ENCODE data around the gene MAST4. TPM values are rescaled to one million over a fixed set of nuclear protein-coding genes. Genes with fewer than 3 reads are reported as not detected.
A peak's percentile ranks its signal among the peaks of the same experiment; 100 is the strongest.

The MAST4 gene
- total and polyA plus RNA-seq, 4 donors, result 3.7 to 9.5 (median 6.5) TPM

- TF ChIP-seq, protein P1, sequence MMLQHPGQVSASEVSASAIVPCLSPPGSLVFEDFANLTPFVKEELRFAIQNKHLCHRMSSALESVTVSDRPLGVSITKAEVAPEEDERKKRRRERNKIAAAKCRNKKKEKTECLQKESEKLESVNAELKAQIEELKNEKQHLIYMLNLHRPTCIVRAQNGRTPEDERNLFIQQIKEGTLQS (IDR thresholded peaks at IDR 0.05), result no peak
- TF ChIP-seq FOXA2 (IDR thresholded peaks at IDR 0.05) (no peak), HNF4G (IDR thresholded peaks at IDR 0.05) (no peak), HNF4A (conservative IDR thresholded peaks at IDR 0.05) (no peak), SP1 (IDR thresholded peaks at IDR 0.05) (no peak), TAF1 (conservative IDR thresholded peaks at IDR 0.05) (no peak)
- DNase-seq (ENCODE audit: low spot score), result no peak
- H3K4me1 ChIP-seq (ENCODE audit: control insufficient read depth in 4 of 4, insufficient read depth in 4 of 4, low read length in 3 of 4), result no peaks in the 10 kb centered on the region
- no peaks in the 10 kb centered on the region for H3K36me3 ChIP-seq (ENCODE audit: control insufficient read depth in 4 of 4, insufficient read depth in 3 of 4, low read depth in 1 of 4, low read length in 3 of 4)
- H3K9ac ChIP-seq (ENCODE audit: low read depth in 1 of 2, low read length in 2 of 2), result no peak overlapping the region
- H3K27me3 ChIP-seq (ENCODE audit: control insufficient read depth in 4 of 4, insufficient read depth in 4 of 4, low read length in 3 of 4), result no peaks in the 10 kb centered on the region
- H3K9me3 ChIP-seq (ENCODE audit: control insufficient read depth in 4 of 4, low read length in 3 of 4), result no peaks in the 10 kb centered on the region
- H3K4me3 ChIP-seq (ENCODE audit: low read depth in 1 of 3, low read length in 3 of 3), result no peak overlapping the region
- 90% methylated on average over 3 of the region's 3 CpGs for WGBS
- H3K27ac ChIP-seq (ENCODE audit: low read depth in 1 of 2, low read length in 2 of 2), result peak overlapping the region in 1 of 2 donors; percentile 16
These were observed 598.0 kb downstream of the MAST4 start for GRCh38 chr5:67194166-67194565.

DNA sequence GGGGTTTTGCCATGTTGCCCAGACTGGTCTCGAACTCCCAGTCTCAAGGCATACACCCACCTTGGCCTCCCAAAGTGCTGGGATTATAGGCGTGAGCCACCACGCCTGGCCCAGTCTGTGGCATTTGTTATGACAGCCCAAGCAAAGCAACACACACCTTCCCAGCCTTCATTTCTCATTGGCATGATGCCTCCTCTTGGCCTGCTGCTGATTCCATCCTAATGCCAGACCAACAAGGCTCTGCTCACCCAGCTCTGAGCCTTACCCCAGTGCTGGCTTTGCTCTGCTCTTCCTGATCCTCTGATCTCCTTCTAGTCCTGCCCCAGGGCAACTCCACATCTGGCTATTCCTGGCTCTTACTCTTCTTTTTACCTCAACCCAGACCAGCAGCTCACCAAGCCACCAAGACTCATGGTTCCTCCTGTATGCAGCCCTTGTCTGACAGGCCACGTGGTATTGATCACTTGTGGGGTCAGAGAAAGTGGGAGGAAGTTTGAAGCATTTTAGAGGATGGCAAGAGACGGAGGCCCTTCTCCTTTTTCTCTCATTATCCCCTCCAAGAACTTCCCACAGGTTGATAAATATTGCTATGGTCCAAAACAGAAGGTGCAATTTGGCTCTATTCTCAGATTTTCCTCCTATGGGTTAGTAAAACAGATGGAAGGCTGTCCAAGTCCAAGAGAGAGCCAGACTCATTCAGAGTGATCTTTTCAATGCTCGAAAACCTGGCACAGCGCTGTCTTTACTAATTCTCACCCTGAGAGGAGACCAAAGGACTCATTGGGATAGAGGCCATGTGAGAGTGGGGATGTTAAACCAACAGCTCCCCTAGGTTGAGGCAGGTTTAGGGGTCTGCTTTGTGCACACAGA, 599.4 kb downstream of the MAST4 start:
- Histone ChIP-seq H3K9me3 (ENCODE audit: control insufficient read depth in 4 of 4, low read length in 3 of 4) (no peaks in the 10 kb centered on the region), H3K36me3 (ENCODE audit: control insufficient read depth in 4 of 4, insufficient read depth in 3 of 4, low read depth in 1 of 4, low read length in 3 of 4) (no peaks in the 10 kb centered on the region), H3K27ac (ENCODE audit: low read depth in 1 of 2, low read length in 2 of 2) (no peak overlapping the region), H3K4me1 (ENCODE audit: control insufficient read depth in 4 of 4, insufficient read depth in 4 of 4, low read length in 3 of 4) (no peaks in the 10 kb centered on the region), H3K27me3 (ENCODE audit: control insufficient read depth in 4 of 4, insufficient read depth in 4 of 4, low read length in 3 of 4) (no peaks in the 10 kb centered on the region), H3K9ac (ENCODE audit: low read depth in 1 of 2, low read length in 2 of 2) (no peak overlapping the region), H3K4me3 (ENCODE audit: low read depth in 1 of 3, low read length in 3 of 3) (no peak overlapping the region)
- no peak for DNase-seq (ENCODE audit: low spot score)
- 92% methylated on average over 7 of the region's 7 CpGs for WGBS
- no peak for TF ChIP-seq FOXA2 (IDR thresholded peaks at IDR 0.05)
- TF ChIP-seq, protein P2, sequence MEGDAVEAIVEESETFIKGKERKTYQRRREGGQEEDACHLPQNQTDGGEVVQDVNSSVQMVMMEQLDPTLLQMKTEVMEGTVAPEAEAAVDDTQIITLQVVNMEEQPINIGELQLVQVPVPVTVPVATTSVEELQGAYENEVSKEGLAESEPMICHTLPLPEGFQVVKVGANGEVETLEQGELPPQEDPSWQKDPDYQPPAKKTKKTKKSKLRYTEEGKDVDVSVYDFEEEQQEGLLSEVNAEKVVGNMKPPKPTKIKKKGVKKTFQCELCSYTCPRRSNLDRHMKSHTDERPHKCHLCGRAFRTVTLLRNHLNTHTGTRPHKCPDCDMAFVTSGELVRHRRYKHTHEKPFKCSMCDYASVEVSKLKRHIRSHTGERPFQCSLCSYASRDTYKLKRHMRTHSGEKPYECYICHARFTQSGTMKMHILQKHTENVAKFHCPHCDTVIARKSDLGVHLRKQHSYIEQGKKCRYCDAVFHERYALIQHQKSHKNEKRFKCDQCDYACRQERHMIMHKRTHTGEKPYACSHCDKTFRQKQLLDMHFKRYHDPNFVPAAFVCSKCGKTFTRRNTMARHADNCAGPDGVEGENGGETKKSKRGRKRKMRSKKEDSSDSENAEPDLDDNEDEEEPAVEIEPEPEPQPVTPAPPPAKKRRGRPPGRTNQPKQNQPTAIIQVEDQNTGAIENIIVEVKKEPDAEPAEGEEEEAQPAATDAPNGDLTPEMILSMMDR (IDR thresholded peaks at IDR 0.05; ENCODE audit: low read depth, low read length, missing input control), result no peak
- no peak for TF ChIP-seq HNF4G (IDR thresholded peaks at IDR 0.05)
- TF ChIP-seq EGR1 (IDR thresholded peaks at IDR 0.05; ENCODE audit: low read depth in 2 of 2), result no peak
- no peak for TF ChIP-seq RXRA (IDR thresholded peaks at IDR 0.05)
- no peak for TF ChIP-seq TAF1 (conservative IDR thresholded peaks at IDR 0.05)
- TF ChIP-seq, protein P1 (IDR thresholded peaks at IDR 0.05), result no peak
- TF ChIP-seq HNF4A (conservative IDR thresholded peaks at IDR 0.05), result no peak
- no peak for TF ChIP-seq REST (IDR thresholded peaks at IDR 0.05)
- no peak for TF ChIP-seq GABPA (IDR thresholded peaks at IDR 0.05 in 1 of 2, conservative IDR thresholded peaks at IDR 0.05 in 1 of 2)
- TF ChIP-seq NR2F2 (IDR thresholded peaks at IDR 0.05), result no peak
- no peak for TF ChIP-seq FOXA1 (IDR thresholded peaks at IDR 0.05)
- TF ChIP-seq, protein P3, sequence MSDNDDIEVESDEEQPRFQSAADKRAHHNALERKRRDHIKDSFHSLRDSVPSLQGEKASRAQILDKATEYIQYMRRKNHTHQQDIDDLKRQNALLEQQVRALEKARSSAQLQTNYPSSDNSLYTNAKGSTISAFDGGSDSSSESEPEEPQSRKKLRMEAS (IDR thresholded peaks at IDR 0.05), result no peak
- TF ChIP-seq YY1 (IDR thresholded peaks at IDR 0.05), result no peak
- TF ChIP-seq JUND (IDR thresholded peaks at IDR 0.05), result no peak

All from liver (tissue), 9 donors.